Measurements from ENCODE around the gene CCNQ.

DNA sequence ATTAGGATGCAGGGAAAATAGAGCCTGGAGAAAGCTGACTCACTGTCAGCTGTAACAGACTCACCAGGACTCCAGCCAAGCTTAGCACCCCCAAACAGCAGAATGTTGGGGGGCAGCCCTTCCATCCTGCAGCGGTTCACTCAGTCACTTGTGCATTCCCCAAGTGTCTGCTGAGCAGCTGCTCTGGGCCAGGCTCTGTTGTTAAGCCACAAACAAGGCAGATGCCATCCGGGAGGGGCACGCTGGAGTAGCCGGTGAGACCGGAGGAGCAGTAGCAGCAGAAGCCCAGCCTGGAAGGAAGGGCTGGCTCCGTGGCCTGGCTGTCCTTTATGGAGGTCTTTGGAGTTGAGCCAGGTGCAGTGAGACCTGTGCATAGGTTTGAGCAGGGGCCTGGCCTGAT is 22.0 kb downstream of the CCNQ start:
- TF ChIP-seq POLR2AphosphoS5 (IDR thresholded peaks at IDR 0.05; ENCODE audit: low read depth, low read length) (no peak), TAF1 (IDR thresholded peaks at IDR 0.05; ENCODE audit: borderline replicate concordance, insufficient read depth, low read length) (no peak), FOXP2 (optimal IDR thresholded peaks at IDR 0.05; ENCODE audit: borderline replicate concordance, extremely low read depth, extremely low read length, insufficient read depth) (no peak)
- TF ChIP-seq, protein P1, sequence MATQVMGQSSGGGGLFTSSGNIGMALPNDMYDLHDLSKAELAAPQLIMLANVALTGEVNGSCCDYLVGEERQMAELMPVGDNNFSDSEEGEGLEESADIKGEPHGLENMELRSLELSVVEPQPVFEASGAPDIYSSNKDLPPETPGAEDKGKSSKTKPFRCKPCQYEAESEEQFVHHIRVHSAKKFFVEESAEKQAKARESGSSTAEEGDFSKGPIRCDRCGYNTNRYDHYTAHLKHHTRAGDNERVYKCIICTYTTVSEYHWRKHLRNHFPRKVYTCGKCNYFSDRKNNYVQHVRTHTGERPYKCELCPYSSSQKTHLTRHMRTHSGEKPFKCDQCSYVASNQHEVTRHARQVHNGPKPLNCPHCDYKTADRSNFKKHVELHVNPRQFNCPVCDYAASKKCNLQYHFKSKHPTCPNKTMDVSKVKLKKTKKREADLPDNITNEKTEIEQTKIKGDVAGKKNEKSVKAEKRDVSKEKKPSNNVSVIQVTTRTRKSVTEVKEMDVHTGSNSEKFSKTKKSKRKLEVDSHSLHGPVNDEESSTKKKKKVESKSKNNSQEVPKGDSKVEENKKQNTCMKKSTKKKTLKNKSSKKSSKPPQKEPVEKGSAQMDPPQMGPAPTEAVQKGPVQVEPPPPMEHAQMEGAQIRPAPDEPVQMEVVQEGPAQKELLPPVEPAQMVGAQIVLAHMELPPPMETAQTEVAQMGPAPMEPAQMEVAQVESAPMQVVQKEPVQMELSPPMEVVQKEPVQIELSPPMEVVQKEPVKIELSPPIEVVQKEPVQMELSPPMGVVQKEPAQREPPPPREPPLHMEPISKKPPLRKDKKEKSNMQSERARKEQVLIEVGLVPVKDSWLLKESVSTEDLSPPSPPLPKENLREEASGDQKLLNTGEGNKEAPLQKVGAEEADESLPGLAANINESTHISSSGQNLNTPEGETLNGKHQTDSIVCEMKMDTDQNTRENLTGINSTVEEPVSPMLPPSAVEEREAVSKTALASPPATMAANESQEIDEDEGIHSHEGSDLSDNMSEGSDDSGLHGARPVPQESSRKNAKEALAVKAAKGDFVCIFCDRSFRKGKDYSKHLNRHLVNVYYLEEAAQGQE (IDR thresholded peaks at IDR 0.05; ENCODE audit: insufficient read depth in 1 of 2, low read depth in 2 of 2, low read length in 2 of 2), result no peak

Data from PFSK-1 (cell line).